Activated CD4-positive, alpha-beta T cell treated with anti-CD3 and anti-CD28 coated beads, Interleukin-10, Interleukin-2, amounts not matched to agents 100 ng/mL and 50 ng/mL, durations not matched to agents 16 hours and 8 hours (primary cell): Measurements from ENCODE around the gene ANKRD26.
A peak's percentile ranks its signal among the peaks of the same experiment; 100 is the strongest.
"Not testable (repeated sequence)": the region's sequence is repeated elsewhere in the genome, so short reads cannot be mapped to it uniquely, and the experiment has no call there.

Experiments used
- DNase-seq: peaks from one replicate; pipeline ENCODE4 v3.0.0-alpha.2; 2020

The ANKRD26 gene

DNA sequence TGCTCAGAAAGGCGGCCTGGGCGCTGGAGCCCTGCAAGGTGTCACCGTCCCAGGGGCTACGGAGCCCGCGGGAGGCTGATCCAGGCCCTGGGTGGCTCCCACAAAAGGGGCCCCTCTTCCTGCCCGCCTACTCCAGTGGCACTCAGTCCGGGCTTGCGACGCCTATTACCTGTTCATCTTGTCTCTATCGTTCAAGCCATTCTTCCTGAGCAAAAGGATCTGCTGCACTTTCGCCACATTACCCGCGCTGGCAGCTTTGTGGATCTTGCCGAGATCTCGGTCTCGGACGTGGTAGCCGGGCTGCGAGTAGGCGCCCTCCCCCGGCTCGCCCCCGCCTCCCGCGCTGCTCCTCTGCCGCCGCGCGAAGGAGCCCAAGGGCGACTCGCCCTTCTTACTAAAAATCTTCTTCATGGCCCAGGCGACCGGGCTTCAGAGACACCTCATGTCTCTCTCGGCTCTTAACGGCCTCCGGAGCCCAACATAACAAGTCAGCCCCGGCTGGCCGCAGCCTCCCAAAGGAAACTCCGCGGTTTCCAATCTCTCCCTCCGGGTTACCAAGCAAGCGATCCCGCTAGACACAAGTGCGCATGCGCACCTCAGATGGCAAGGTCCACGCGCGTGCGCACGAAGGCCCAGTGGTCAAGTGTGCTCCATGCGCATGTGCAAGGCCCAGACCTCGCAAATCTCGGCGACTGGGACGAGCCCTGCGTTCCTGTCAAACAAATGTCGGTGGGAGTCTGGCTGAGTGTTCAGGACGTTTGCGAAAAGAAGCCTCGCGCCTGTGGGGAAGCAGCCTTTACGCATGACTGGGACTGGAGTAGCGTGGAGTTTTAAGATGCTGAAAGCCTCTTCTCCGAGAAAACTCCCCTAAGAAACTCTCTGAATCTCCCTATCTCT is at the start of gene ANKRD26:
ANKRD26 (minus strand) TSS at position 579 of the 897 bp plus-strand sequence; CDS start at position 411, 168 bp downstream.
- peak; percentile 98 for DNase-seq

DNA sequence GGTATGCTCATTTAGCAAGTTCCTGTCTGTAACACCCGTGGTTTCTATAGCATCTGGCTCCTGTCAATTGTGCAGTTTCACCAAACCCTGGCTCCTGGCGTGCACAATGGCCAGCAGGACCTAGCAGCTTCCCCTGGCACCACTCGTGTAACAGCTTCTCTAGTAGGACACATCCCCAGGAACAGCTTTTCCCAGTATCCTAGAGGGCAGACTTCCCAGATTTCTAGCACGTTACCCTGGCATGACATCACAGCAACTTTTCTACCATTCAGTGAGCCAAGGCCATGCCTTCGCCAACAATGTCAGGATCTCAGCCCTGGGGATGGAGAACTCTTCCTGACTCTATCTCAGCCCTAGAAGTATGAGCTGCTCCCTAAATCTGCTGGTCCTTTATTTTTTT is 47.4 kb upstream of the ANKRD26 start:
- DNase-seq = peak; percentile 10

GRCh38 chr10:27145937-27146336 is 45.6 kb upstream of the ANKRD26 start:
- no peak for DNase-seq

DNA sequence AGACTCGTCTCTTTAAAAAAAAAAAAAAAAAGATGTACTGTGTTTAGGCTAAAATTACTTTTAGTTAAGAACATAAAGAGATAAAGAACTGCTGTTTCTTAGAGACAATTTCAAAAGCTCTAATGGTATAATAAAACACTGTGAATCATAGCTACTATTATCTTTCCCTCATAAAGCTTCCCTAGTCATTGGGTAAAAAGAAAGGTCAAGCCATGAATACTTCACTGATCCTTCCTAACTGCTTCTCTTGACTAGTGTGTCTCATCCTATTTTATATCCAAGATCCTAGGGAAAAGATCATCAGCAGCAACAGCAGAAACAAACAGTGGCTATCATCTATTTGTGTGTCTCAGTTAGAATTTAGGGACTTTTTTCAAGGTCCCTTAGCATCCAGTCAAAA is 43.4 kb upstream of the ANKRD26 start:
- DNase-seq = no peak

GRCh38 chr10:27138277-27138676 is 38.0 kb upstream of the ANKRD26 start:
- DNase-seq = no peak

DNA sequence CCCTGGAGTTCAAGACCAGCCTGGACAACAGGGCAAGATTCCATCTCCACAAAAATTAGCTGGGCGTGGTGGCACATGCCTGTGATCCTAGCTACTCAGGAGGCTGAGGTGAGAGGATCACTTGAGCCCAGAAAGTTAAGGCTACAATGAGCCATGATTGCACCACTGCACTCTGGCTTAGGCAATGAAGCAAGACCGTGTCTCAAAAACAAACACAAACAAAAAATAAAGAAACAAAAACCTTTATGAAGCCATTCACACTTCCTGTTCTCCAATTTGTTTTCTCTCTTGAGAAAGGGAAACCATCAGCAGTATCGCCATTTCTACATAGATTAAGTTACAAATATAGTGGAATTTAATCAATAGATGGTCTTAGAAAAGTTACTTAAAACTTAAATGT is 34.1 kb upstream of the ANKRD26 start:
- DNase-seq = no peak

DNA sequence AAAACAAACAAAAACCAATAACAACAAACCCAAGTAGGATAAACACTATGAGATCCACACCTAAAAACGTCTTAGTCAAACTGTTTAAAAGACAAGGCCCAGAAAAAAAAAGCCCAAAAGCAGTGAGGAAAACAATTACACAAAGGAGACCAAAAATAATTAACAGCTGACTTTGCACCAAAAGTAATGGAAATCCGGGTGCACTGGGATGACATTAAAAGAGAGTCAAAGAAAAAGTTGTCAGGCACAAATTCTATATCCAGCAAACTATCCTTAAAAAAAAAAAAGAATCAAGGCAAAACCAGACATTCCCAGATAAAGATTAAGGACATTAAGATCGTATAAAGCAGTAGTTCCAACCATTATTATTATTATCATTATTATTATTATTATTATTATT is 7.9 kb upstream of the ANKRD26 start:
- no peak for DNase-seq

DNA sequence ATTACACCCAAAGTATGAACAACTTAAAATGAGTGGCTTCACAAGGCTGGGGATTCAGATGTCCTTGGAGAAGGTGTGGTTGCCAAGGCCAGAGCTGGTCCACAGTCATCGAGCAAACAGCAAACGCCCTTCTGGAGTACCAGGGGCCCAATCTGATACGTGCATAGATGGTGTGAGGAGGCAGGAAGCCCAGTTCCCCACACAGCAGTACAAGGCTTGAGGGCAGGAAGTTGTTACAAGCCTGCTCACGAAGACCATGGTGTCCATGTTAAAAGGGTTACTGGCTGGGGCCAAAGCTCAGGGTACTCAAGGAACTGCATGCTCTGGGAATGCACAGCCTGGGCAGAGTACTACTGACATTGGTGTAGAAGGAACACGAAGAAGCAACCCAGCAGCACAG is 4.6 kb upstream of the ANKRD26 start:
- peak; percentile 45 for DNase-seq

DNA sequence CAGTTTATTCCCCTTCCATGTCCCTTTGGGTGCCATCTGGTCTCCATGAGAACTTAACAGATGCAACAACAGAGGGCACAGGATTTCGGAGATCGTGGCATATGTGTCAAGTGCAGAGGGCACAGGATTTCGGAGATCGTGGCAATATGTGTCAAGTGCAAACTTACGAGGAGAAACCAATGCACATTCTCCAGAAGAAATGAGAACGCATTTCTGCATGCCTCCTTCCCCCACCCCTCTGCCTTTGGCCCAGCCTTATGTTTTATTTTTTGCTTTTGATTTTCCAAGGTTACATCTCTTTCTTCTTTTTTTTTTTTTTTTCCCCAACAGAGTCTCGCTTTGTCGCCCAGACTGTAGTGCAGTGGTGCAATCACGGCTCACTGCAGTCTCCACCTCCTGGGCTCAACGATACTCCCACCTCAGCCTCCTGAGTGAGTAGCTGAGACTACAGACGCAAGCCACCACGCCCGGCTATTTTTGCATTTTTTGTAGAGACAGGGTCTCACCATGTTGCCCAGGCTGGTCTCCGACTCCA is 586 bp upstream of the ANKRD26 start:
- peak; percentile 47 for DNase-seq

- no peak for DNase-seq
Observed at GRCh38 chr10:27099448-27099847, 846 bp downstream of the ANKRD26 start.

DNA sequence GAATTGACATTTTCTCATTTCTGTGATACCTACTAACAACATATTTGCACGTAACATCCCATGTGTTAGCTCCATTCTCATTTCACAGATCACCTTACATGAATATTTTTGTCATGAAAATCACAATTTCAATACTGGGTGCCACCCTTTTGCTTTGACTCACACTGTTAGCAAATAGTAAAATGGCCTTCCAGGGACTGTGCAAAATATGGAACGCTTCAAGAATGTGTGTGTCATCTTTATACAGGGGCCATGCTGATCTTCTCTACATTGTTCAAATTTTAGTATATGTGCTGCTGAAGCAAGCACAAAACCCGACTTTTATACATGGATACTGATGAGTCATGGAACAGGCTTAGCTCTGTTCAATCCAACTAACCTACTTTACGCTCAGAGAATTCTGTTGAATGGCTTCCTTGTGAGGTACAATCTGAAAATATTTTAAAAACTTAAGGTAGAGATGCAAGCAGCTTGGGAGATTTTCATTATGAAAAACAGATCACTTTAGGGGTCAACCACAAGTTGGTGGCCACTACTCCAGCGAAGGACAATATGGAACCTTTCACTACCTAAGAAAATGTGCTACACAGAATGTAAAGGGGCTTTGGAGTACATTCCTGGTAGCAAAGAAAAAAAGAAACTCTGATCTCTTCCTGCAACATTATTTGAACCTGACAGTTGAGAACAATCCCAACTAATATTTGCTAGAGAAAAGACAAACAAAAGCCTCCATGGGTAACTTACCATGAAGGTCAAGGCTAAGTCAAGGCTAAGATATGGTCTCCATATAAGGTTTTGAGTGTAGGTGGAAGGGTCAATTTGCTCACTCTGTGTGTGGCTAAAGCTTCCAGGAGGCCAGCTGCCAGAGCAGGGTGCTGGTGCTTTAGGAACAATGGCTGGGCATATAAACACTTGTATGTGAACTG is 11.9 kb downstream of the ANKRD26 start:
- DNase-seq = no peak

DNA sequence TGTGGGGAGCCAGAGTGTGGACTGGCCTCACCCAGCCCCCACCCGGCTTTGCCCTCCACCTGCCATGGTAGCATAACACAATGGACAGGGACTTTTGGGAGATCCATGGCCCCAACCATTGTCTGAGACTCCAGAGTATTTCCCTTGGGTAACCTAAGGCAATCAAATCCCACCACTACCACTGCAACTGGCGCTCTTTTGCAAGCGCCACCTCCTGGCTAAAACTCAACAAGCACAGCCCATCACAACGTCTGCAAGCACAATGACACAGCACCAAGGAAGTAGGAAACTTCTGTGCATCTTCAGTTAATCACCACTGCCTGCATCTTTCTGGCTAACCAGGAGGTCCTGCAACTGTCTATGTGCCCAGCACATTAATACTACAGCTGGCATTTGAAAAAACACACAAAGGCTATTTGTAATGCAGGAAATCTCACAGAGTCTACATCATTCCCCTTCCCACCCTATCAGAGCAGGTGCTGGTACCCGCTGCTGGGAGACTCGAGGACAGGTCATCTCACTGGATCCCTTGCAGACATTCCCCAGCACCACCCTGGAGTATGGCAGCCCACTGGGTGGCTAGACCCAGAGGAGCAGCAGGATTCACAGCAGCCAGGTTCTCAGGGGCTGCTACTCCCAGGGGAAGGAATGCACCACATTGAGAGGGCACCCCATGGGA is 27.7 kb downstream of the ANKRD26 start:
- peak; percentile 2 for DNase-seq

DNA sequence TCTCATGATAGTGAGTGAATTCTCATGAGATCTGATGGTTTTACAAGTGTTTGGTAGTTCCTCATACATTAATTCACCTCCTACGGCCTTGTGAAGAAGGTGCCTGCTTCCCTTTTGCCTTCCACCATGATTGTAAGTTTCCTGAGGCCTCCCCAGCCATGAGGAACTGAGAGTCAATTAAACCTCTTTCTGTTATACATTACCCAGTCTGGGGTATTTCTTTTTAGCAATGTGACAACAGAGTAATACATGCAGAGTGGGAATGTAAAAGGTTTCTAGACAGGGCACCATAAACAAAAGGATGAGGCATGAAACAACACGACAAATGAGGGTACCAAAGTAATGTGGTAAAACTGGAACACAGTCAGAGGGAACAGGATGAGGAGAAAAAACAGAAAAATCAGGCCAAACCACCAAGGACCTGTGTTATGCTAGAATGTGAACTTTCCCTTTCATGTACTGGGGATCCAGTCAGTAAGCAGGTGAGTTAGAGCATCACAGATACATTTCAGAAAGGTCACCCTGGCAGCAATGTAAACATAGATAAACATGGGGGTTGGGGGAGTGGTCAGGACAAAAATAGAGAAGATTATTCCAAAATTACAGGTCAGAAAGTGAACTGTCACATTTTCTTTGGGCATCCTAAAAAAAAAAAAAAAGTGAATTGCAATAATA is 31.9 kb downstream of the ANKRD26 start:
- DNase-seq = no peak

- no peak for DNase-seq
Observed at GRCh38 chr10:27065084-27065483, 35.2 kb downstream of the ANKRD26 start.

DNA sequence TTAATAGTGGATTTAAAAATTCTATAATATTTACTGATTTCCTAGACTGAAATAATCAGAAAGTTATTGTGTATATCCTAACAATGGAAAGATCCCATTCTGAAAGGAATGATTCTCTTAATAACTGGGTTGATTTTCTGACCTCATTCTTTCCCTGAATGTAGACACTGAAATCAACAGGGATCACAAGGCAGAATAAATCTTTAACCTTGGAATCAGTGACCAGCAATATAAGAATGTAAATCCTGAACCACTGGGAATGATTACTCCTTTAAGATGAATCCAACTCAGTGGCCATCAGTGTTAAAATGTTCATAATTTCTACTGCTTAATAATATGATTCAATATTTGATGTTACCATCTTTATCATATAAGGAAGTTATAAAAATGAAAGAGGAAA is 47.6 kb downstream of the ANKRD26 start:
- DNase-seq = no peak

- DNase-seq = not testable (repeated sequence)
Observed at GRCh38 chr10:27045247-27045646, 55.0 kb downstream of the ANKRD26 start.

- DNase-seq = no peak
Observed at GRCh38 chr10:27041196-27041595, 59.1 kb downstream of the ANKRD26 start.

- no peak for DNase-seq
Observed at GRCh38 chr10:27038168-27038567, 62.1 kb downstream of the ANKRD26 start.

GRCh38 chr10:27035163-27035562 is 65.1 kb downstream of the ANKRD26 start:
- DNase-seq = peak; percentile 23

DNA sequence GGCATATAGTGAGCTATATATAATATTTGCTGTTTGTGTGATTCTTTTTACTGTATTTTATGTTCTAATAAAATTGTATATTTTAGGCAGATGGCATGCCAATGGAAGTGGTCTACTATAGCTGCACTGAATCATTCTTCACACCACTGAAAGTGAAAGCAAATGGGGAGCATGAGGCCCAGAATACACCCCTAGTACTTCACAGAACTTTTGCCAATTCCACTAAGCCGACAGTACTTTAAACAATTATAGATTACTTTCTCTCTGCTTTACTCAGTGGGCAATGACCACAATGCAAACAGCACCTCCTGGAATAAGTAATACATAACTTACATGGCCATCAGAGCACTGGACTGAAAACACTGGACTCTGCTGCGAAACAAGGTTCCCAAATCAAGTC is 70.2 kb downstream of the ANKRD26 start:
- DNase-seq = peak; percentile 16

DNA sequence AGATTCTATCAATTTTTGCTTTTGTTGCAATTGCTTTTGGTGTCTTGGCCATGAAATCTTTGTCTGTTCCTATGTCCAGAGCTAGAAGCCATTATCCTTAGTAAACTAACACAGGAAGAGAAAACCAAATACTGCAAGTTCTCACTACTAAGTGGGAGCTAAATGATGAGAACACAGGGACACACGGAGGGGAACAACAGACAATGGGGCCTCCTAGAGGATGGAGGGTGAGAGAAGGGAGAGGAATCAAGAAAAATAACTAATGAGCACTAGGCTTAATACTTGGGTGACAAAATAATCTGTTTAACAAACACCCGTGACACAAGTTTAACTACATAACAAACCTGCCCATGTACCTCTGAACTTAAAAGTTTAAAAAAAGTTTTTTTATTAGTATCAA is 78.2 kb downstream of the ANKRD26 start:
- DNase-seq = no peak

DNA sequence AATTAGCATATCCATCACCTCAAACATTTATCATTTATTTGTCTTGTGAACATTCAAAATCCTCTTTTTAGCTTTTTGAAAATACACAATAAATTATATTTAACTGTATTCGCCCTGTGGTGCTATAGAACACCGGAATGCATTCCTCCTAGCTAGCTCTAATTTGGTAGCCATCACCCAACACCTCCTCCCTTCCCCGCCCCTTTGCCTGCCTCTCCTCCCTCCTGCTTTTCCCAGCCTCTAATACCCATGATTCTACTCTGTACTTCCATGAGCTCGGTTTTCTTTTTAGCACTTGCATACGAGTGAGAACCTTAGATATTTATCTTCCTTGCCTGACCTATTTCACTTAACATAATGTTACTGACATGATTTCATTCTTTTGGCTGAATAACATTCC is 80.1 kb downstream of the ANKRD26 start:
- no peak for DNase-seq
